HG03108 (cell line): ENCODE data around the gene TEN1.
"Not testable (repeated sequence)": the region's sequence is repeated elsewhere in the genome, so short reads cannot be mapped to it uniquely, and the experiment has no call there.

Source experiments
- ATAC-seq: cut with Tn5 transposase; IDR thresholded peaks from one replicate; pipeline ENCODE4 v1.9.1; 2021; ENCODE audit warnings: moderate library complexity; ENCODE audit not compliant: unreplicated experiment

Gene TEN1, protein sequence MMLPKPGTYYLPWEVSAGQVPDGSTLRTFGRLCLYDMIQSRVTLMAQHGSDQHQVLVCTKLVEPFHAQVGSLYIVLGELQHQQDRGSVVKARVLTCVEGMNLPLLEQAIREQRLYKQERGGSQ

DNA sequence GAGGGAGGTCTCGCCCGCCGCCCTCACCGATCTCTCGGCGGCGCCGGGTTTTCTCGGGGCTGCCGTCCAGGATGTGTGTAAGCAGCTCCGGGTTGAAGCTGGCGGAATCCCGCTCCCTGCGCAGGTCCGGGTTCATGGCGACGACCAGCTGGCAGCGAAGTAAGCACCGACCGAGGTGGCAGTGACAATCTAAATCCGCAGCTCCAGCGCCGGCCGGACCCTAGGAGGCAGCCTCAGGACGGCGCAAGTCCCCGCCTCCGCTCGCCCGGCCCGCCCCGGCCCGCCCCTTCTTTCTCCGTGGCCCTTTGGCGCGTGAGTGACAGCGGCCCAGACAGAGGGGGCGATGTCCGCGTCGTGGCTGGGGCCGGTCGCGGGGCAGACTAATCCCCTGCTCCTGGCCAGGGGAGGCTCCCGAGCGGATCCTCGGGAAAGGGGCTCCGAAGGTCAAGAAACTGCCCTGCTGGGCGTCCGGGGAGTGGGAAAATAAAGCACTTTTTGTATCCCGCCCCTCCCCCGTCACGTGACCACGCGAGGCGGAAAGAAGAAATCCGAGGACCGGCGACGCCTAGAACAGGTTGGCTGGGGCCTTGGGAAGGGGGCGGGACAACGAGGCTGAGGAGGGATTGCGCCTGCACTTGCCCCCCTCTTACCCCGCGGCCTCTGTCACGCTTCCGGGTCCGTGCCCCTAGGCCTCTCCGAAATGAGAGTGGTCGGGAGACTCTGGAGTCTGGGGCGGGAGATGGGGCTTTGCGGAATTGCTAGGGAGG lies at the start of gene TEN1, which contains the start of gene ACOX1:
Gene TEN1 (plus strand): TSS at position 303 of the 767 bp plus-strand sequence. CDS start 6,953 bp downstream, outside the sequence.
Gene ACOX1 (minus strand): TSS at position 229 of the 767 bp plus-strand sequence. CDS start 93 bp downstream, at position 136.
- peak; percentile 95 for ATAC-seq

DNA sequence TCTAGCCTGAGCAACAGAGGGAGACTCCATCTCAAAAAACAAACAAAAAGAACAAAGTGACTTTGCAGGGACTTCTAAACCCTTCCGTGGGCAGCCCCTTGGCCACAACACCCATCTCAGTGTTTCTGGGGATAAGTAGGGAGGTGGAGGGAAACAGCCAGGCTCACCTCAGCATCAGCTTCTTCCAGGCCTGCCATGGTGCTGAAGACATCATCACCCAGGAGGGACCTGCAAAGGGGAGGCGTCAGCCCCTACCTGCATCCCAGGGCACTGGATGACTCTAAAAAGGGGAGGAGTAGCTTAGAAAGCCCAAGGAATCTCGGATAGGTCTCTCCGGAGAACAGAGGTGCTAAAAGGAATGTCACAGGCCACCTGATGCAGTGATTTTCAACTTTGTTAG lies 48.0 kb upstream of the TEN1 start:
- no peak for ATAC-seq

- no peak for ATAC-seq
Observed at GRCh38 chr17:75932852-75933251, 46.2 kb upstream of the TEN1 start.

DNA sequence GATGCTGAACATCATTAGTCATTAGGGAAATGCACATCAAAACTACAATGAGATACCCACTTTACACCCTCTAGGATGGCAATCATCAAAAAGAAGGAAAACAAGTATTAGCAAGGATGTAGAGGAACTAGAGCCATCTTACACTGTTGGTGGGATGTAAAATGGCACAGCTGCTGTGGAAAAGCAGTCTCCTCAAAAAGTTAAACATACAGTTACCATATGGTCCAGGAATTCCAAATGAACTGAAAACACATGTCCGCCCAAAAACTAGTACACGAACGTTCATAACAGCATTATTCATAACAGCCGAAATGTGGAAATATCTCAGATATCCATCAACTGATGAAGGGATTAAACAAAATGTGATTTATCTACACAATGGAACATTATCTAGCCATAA lies 45.2 kb upstream of the TEN1 start:
- ATAC-seq = no peak

DNA sequence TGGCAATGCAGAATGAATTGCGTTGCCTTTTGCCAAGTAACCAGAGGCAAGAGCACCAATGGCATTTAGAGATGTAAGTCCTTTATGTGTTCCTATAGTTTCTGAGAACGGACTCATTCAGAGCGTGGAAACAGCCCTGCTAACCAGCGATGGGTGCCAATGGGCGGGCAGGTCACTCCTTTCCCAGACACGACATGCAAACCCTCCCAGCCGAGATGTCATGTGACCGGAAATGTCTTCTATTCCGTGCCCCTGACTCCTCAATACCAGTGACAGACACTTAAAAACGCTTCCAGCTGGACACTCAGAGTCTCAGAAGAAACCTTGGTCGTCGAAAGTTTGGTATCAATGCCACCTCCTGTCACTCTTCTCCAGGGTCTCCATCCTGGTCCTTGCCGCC lies 41.4 kb upstream of the TEN1 start:
- ATAC-seq = no peak

DNA sequence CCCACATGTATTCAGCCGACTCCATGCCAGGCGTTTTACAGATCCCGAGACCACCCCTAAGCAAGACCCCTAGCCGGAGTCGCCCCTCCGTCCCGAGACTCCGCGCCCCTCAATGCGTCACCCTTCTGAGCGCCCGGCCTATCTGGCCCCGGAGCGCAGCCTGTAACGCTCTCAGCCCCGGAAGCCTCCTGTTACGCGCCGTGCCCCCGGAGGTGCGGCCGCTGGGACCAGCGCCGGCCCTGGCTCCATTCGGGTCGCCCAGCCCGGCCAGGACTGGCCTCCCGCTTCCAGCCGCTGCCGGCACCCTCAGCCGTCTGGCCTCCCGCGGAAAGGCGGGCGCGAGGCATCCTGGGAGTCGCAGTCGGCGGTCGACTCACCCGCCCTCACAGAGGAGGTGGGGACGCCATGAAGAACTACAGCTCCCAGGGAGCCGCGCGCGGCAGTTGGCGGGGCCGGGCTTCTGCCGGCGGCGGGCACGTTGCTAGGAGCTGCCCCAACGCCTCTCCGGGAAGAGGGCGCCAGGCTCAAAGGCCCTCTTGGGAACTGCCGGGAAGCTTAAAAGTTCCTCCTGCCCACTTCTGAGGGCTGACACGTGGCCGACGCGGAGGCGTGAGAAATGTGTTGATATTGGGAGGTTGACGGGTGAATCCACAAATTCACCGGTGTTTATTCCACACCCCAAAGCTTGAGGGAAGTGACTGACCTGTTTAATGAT lies 38.2 kb upstream of the TEN1 start, which contains the start of gene FBF1:
Gene FBF1 (minus strand): TSS at position 316 of the 715 bp plus-strand sequence. CDS start 2,893 bp downstream, outside the sequence.
- ATAC-seq = peak; percentile 97

- no peak for ATAC-seq
Observed at GRCh38 chr17:75941442-75941819, 37.6 kb upstream of the TEN1 start.

GRCh38 chr17:75942473-75942872 lies 36.6 kb upstream of the TEN1 start:
- ATAC-seq = no peak

- no peak for ATAC-seq
Observed at GRCh38 chr17:75943491-75943890, 35.5 kb upstream of the TEN1 start.

- ATAC-seq = no peak
Observed at GRCh38 chr17:75945211-75945610, 33.8 kb upstream of the TEN1 start.

DNA sequence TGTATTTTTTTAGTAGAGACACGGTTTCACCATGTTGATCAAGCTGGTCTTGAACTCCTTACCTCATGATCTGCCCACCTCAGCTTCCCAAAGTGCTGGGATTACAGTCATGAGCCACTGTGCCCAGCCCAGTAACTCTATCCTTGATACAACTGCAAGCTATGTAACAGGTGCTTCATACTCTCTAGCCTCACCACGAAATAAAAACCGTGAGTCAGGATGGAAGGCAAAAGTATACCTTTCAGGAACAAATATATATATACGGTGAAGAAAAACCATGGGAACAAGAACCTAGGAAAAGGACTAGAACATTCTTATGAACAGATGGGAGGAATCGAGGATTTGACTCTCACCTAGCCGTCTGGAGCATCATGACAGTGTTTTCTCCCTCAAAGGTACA lies 28.6 kb upstream of the TEN1 start:
- no peak for ATAC-seq

- no peak for ATAC-seq
Observed at GRCh38 chr17:75950855-75951554, 28.0 kb upstream of the TEN1 start.

- ATAC-seq = no peak
Observed at GRCh38 chr17:75959051-75959838, 19.8 kb upstream of the TEN1 start.

- ATAC-seq = no peak
Observed at GRCh38 chr17:75959839-75960511, 19.1 kb upstream of the TEN1 start.

DNA sequence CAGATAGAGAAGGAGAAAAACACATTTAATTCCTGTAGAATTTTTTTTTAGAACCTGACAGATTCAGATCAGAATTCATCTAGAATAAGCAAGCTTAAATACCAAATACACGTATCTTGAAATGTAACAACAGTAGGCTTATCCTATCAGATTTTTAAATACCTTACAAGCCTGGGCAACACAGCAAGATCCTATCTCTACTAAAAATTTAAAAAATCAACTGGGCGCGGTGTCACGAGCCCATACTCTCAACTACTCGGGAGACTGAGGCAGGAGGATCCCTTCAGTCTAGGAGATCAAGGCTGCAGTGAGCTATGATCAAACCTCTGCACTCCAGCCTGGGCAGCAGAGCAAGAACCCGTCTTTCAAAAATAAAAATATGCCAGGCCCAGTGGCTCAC lies 13.6 kb upstream of the TEN1 start:
- ATAC-seq = no peak

- not testable (repeated sequence) for ATAC-seq
Observed at GRCh38 chr17:75969044-75969443, 10.0 kb upstream of the TEN1 start.

DNA sequence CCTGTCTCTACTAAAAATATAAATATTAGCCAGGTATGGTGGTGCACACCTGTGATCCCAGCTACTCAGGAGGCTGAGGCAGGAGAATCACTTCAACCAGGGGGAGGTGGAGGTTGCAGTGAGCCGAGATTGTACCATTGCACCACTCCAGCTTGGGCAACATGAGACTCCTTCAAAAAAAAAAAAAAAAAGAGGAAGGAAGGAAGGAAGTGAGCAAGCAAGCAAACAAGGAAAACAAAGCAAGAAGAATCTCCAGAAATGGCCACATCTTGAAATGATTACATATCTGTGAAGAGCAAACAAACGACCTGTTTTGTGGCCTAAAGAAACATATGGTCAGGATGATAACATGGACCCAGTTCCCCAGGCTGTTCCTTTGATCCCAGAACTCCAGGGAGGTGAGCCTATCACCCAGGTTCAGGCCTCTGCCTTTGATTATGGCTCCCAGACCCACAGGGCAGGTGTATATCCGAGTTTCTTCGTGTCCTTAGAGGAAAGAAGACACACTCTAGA lies 9.0 kb upstream of the TEN1 start:
- no peak for ATAC-seq

DNA sequence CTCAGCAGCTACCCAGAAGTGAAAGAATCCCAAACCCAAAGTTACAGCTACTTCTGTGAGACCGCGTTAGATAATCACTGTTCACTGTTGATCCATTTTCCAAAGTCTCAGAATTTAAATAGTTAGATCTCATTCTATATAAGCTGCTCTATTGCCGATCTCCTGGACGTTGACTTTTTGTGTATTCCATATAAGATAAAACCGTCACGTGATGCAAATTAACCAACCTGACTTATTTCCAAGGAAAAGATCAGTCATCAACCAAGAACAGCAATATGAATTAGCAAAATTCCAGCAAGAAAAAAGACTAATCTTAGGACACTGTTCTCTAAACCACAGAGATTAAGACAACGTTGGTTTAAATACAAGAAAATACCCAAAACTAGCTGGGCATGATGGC lies 8.4 kb upstream of the TEN1 start:
- ATAC-seq = no peak

DNA sequence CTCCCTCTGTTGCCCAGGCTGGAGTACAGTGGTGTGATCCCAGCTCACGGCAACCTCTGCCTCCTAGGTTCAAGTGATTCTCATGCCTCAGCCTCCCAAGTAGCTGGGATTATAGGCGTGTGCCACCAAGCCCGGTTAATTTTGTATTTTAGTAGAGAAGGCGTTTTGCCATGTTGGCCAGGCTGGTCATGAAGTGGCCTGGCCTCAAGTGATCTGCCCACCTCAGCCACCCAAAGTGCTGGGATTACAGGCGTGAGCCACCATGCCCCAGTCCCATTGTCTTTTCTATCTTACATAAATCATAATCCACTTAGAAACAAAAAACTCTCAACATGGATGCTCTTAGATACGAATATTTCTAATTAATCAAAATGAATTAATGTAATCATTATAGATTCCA lies 3.9 kb upstream of the TEN1 start:
- not testable (repeated sequence) for ATAC-seq

- no peak for ATAC-seq
Observed at GRCh38 chr17:75975757-75976174, 3.3 kb upstream of the TEN1 start.
